PC-9 (cell line): Measurements from ENCODE around the gene DACH1. TPM values are rescaled to one million over a fixed set of nuclear protein-coding genes. Genes with fewer than 3 reads are reported as not detected.
"Not testable (repeated sequence)": the region's sequence is repeated elsewhere in the genome, so short reads cannot be mapped to it uniquely, and the experiment has no call there.

Source experiments
- BruUV-seq: library from RNA; stranded (reverse); fragments of 400-500 nt; replicated peaks from 2 replicates; lab custom pipeline; 2021; lab: Mats Ljungman, UMichigan
- CTCF ChIA-PET: fragments of 300-600 bp; sonication (Branson Sonifier 250); formaldehyde crosslinking; loops from one replicate; lab custom pipeline; 2022; ENCODE audit warnings: antibody characterized with exemption; lab: Charles Lee
- POLR2A ChIA-PET: fragments of 300-600 bp; sonication (Branson Sonifier 250); formaldehyde crosslinking; loops from one replicate; lab custom pipeline; 2022; ENCODE audit warnings: antibody characterized with exemption; ENCODE audit not compliant: unreplicated experiment; lab: Charles Lee
- DNase-seq, 2 experiments: peaks; one replicate each; pipeline versions ENCODE4 v3.0.0 to v3.0.0-alpha.2; 2015 to 2022; ENCODE audit warnings: mixed read lengths in 1 of 2
- H2AFZ ChIP-seq: fragments of 200-600 bp; sonication (generic); 2 replicates; pipeline ENCODE4 v1.8.1; 2017; ENCODE audit warnings: antibody characterized with exemption
- H3F3A ChIP-seq: fragments of 200-600 bp; sonication (generic); 2 replicates; pipeline ENCODE4 v1.8.1; 2017; ENCODE audit warnings: antibody characterized with exemption, mild to moderate bottlenecking, low read depth; ENCODE audit not compliant: insufficient read depth
- H3K27ac ChIP-seq: fragments of 200-600 bp; sonication (generic); 2 replicates; pipeline ENCODE4 v1.6.1; 2016; ENCODE audit warnings: mixed run types
- H3K27me3 ChIP-seq: fragments of 200-600 bp; sonication (generic); 2 replicates; pipeline ENCODE4 v1.6.1; 2016; ENCODE audit warnings: low read depth, mixed run types; ENCODE audit not compliant: insufficient read depth
- H3K36me3 ChIP-seq: fragments of 200-600 bp; sonication (generic); 2 replicates; pipeline ENCODE4 v1.6.1; 2016; ENCODE audit warnings: low read depth, mixed run types
- H3K4me1 ChIP-seq: fragments of 200-600 bp; sonication (generic); replicated peaks from 2 replicates; pipeline ENCODE4 v1.6.1; 2016; ENCODE audit warnings: mixed run types; ENCODE audit not compliant: insufficient read depth
- H3K4me2 ChIP-seq: fragments of 200-600 bp; sonication (generic); 2 replicates; pipeline ENCODE4 v1.6.1; 2017; ENCODE audit warnings: mixed run types
- H3K4me3 ChIP-seq: fragments of 200-600 bp; sonication (generic); 2 replicates; pipeline ENCODE4 v1.6.1; 2016; ENCODE audit warnings: mixed run types
- H3K79me2 ChIP-seq: fragments of 200-600 bp; sonication (generic); 2 replicates; pipeline ENCODE4 v1.6.1; 2017; ENCODE audit warnings: low read depth, mixed run types
- H3K9me2 ChIP-seq: fragments of 200-600 bp; sonication (generic); 2 replicates; pipeline ENCODE4 v1.8.1; 2017; ENCODE audit warnings: mild to moderate bottlenecking; ENCODE audit not compliant: insufficient read depth
- H3K9me3 ChIP-seq: fragments of 200-600 bp; sonication (generic); 2 replicates; pipeline ENCODE4 v1.8.1; 2016; ENCODE audit warnings: low read depth; ENCODE audit not compliant: insufficient read depth
- H4K20me1 ChIP-seq: fragments of 200-600 bp; sonication (generic); 2 replicates; pipeline ENCODE4 v1.8.1; 2017; ENCODE audit not compliant: insufficient read depth
- CTCF ChIP-seq: fragments of 200-600 bp; sonication (generic); conservative IDR thresholded peaks from 2 replicates; pipeline ENCODE4 v1.6.1; 2017; ENCODE audit warnings: mixed run types, antibody characterized with exemption, mild to moderate bottlenecking, moderate library complexity
- EZH2 ChIP-seq: fragments of 200-600 bp; sonication (generic); IDR thresholded peaks from 2 replicates; pipeline ENCODE4 v1.8.0; 2017; ENCODE audit warnings: antibody characterized with exemption, low read depth
- intact Hi-C: fragments of 100-400 bp; cut with micrococcal nuclease; formaldehyde crosslinking; loops from one replicate; pipeline ENCODE4 v1.10.0; 2022; ENCODE audit not compliant: unreplicated experiment
- total RNA-seq: library from RNA; stranded (reverse); gene quantifications from 2 replicates; pipeline ENCODE4 v1.2.3, GENCODE V29; 2021

DACH1 gene
- total RNA-seq, 1 experiment from 2014 or later, result 1.5 TPM

- H3K79me2 ChIP-seq, result no peaks in the 10 kb centered on the region
- no peaks in the 10 kb centered on the region for H3K27me3 ChIP-seq
- H3K9me2 ChIP-seq, result no peaks in the 10 kb centered on the region
- H3F3A ChIP-seq, result no peaks in the 10 kb centered on the region
- POLR2A ChIA-PET, result no interaction called here
- no peaks in the 10 kb centered on the region for H3K4me1 ChIP-seq
- H4K20me1 ChIP-seq, result no peaks in the 10 kb centered on the region
- H3K4me3 ChIP-seq, result no peak overlapping the region
- CTCF ChIA-PET, result no interaction called here
- H3K4me2 ChIP-seq, result no peak overlapping the region
- no peak overlapping the region for H2AFZ ChIP-seq
- no peak for DNase-seq
- no peaks in the 10 kb centered on the region for H3K9me3 ChIP-seq
- no peak for TF ChIP-seq EZH2
- no peak for TF ChIP-seq CTCF
- no TSS peak for BruUV-seq
- intact Hi-C loops, result no loop called here
- no peak overlapping the region for H3K27ac ChIP-seq
- H3K36me3 ChIP-seq, result no peaks in the 10 kb centered on the region
These were observed 86.5 kb downstream of the DACH1 start for GRCh38 chr13:71780546-71780945.

GRCh38 chr13:71778998-71779397, 88.0 kb downstream of the DACH1 start:
- H3K36me3 ChIP-seq, H3K9me2 ChIP-seq, H4K20me1 ChIP-seq, H3K4me2 ChIP-seq, intact Hi-C loops, POLR2A ChIA-PET, H3F3A ChIP-seq, H3K79me2 ChIP-seq, H3K4me1 ChIP-seq, CTCF ChIA-PET, H3K27me3 ChIP-seq, H3K27ac ChIP-seq, DNase-seq, H3K9me3 ChIP-seq, H2AFZ ChIP-seq, H3K4me3 ChIP-seq, BruUV-seq: not testable (repeated sequence)

GRCh38 chr13:71775966-71776365, 91.0 kb downstream of the DACH1 start:
- Histone ChIP-seq H3K9me3 (no peaks in the 10 kb centered on the region), H2AFZ (no peak overlapping the region), H3F3A (no peaks in the 10 kb centered on the region), H3K36me3 (no peaks in the 10 kb centered on the region), H3K9me2 (no peaks in the 10 kb centered on the region), H3K27ac (no peak overlapping the region), H3K79me2 (no peaks in the 10 kb centered on the region), H3K27me3 (no peaks in the 10 kb centered on the region), H3K4me1 (no peaks in the 10 kb centered on the region), H4K20me1 (no peaks in the 10 kb centered on the region; the same call in 1 of the 2 replicates), H3K4me2 (no peak overlapping the region), H3K4me3 (no peak overlapping the region)
- intact Hi-C loops, result no loop called here
- ChIA-PET CTCF (no interaction called here), POLR2A (no interaction called here)
- TF ChIP-seq CTCF (no peak), EZH2 (no peak)
- DNase-seq, result no peak
- BruUV-seq, result no TSS peak

GRCh38 chr13:71774863-71775262, 92.1 kb downstream of the DACH1 start:
- Histone ChIP-seq H3K27me3 (no peaks in the 10 kb centered on the region), H3K4me1 (no peaks in the 10 kb centered on the region), H2AFZ (no peak overlapping the region), H3K79me2 (no peaks in the 10 kb centered on the region), H3K4me3 (no peak overlapping the region), H3K9me3 (no peaks in the 10 kb centered on the region), H4K20me1 (no peaks in the 10 kb centered on the region; the same call in 1 of the 2 replicates), H3K9me2 (no peaks in the 10 kb centered on the region), H3K27ac (no peak overlapping the region), H3F3A (no peaks in the 10 kb centered on the region), H3K36me3 (no peaks in the 10 kb centered on the region), H3K4me2 (no peak overlapping the region)
- ChIA-PET POLR2A (no interaction called here), CTCF (no interaction called here)
- intact Hi-C loops, result no loop called here
- no peak for DNase-seq
- TF ChIP-seq EZH2, result no peak
- TF ChIP-seq CTCF, result no peak
- no TSS peak for BruUV-seq
